GM20431 (cell line): ENCODE measurements around the gene AFG3L2.

ENCODE experiments used
- in situ Hi-C: fragments of 300-500 bp; cut with MseI, MboI; formaldehyde crosslinking; loops from one replicate; pipeline ENCODE4 v1.15.0; 2020; ENCODE audit warnings: low sequenced_read_pairs; ENCODE audit not compliant: unreplicated experiment

Gene AFG3L2

GRCh38 chr18:12366784-12367183 lies 10.2 kb downstream of the AFG3L2 start:
- in situ Hi-C loops: no loop called here

- in situ Hi-C loops: no loop called here
Observed at GRCh38 chr18:12366379-12366778, 10.6 kb downstream of the AFG3L2 start.

GRCh38 chr18:12362473-12363174 lies 14.4 kb downstream of the AFG3L2 start:
- in situ Hi-C loops: no loop called here

- in situ Hi-C loops: no loop called here
Observed at GRCh38 chr18:12361770-12362378, 15.2 kb downstream of the AFG3L2 start.

- in situ Hi-C loops: no loop called here
Observed at GRCh38 chr18:12359515-12359927, 17.5 kb downstream of the AFG3L2 start.

GRCh38 chr18:12352188-12352587 lies 24.8 kb downstream of the AFG3L2 start:
- in situ Hi-C loops: no loop called here

- in situ Hi-C loops: no loop called here
Observed at GRCh38 chr18:12347895-12348294, 29.1 kb downstream of the AFG3L2 start.

- in situ Hi-C loops: no loop called here
Observed at GRCh38 chr18:12346240-12346565, 30.8 kb downstream of the AFG3L2 start.

- in situ Hi-C loops: no loop called here
Observed at GRCh38 chr18:12345491-12346239, 31.4 kb downstream of the AFG3L2 start.

GRCh38 chr18:12342661-12343060 lies 34.4 kb downstream of the AFG3L2 start:
- in situ Hi-C loops: no loop called here

GRCh38 chr18:12340945-12341660 lies 35.9 kb downstream of the AFG3L2 start:
- in situ Hi-C loops: no loop called here

GRCh38 chr18:12338382-12338781 lies 38.6 kb downstream of the AFG3L2 start:
- in situ Hi-C loops: no loop called here

- in situ Hi-C loops: no loop called here
Observed at GRCh38 chr18:12336887-12337286, 40.1 kb downstream of the AFG3L2 start.

GRCh38 chr18:12336171-12336613 lies 40.8 kb downstream of the AFG3L2 start:
- in situ Hi-C loops: no loop called here

GRCh38 chr18:12335503-12335902 lies 41.5 kb downstream of the AFG3L2 start:
- in situ Hi-C loops: no loop called here

- in situ Hi-C loops: no loop called here
Observed at GRCh38 chr18:12334863-12335262, 42.2 kb downstream of the AFG3L2 start.

- in situ Hi-C loops: no loop called here
Observed at GRCh38 chr18:12334366-12334808, 42.6 kb downstream of the AFG3L2 start.

GRCh38 chr18:12333506-12334290 lies 43.3 kb downstream of the AFG3L2 start:
- in situ Hi-C loops: no loop called here

- in situ Hi-C loops: no loop called here
Observed at GRCh38 chr18:12330766-12331165, 46.3 kb downstream of the AFG3L2 start.
